H1 (cell line): ENCODE measurements around the gene DCDC1.

Experiments used
- BACH1 ChIP-seq: IDR thresholded peaks from 2 replicates; pipeline ENCODE4 v1.6.1; 2012; ENCODE audit warnings: low read length, improper control_type of control experiment
- CTBP2 ChIP-seq: IDR thresholded peaks from 2 replicates; pipeline ENCODE4 v1.7.0; 2011; ENCODE audit warnings: borderline replicate concordance, mild to moderate bottlenecking, moderate library complexity, mixed read lengths, low read length; ENCODE audit not compliant: insufficient read depth, insufficient read length
- CTCF ChIP-seq, 3 experiments: IDR thresholded peaks; 1 replicate in 2 of 3; 2 replicates in 1 of 3; pipeline versions ENCODE4 v1.5.1 to v1.6.1; 2011; ENCODE audit warnings: low read length in 3 of 3, mild to moderate bottlenecking in 3 of 3, inconsistent platforms in 2 of 3, low read depth in 1 of 3, moderate library complexity in 1 of 3; ENCODE audit not compliant: insufficient read depth in 1 of 3; ENCODE audit errors: control extremely low read depth in 1 of 3
- EZH2 ChIP-seq: fragments of 200-600 bp; sonication (generic); IDR thresholded peaks from 2 replicates; pipeline ENCODE4 v1.7.1; 2012; ENCODE audit warnings: low read depth, mild to moderate bottlenecking, moderate library complexity, low read length, inconsistent platforms; ENCODE audit not compliant: severe bottlenecking
- POLR2A ChIP-seq, 2 experiments: IDR thresholded peaks; 1 replicate in 1 of 2; 2 replicates in 1 of 2; pipeline ENCODE4 v1.6.1; 2011; ENCODE audit warnings: low read depth in 2 of 2, low read length in 2 of 2, mild to moderate bottlenecking in 2 of 2; ENCODE audit errors: control extremely low read depth in 1 of 2
- POLR2AphosphoS5 ChIP-seq: IDR thresholded peaks from 2 replicates; pipeline ENCODE4 v1.6.1; 2011; ENCODE audit warnings: low read depth, low read length
- SAP30 ChIP-seq: fragments of 300-600 bp; sonication (generic); IDR thresholded peaks from 2 replicates; pipeline ENCODE4 v1.7.1; 2012; ENCODE audit warnings: low read length, moderate library complexity, mild to moderate bottlenecking, inconsistent platforms; ENCODE audit not compliant: insufficient read depth, insufficient replicate concordance
- TAF1 ChIP-seq: IDR thresholded peaks from 2 replicates; pipeline ENCODE4 v1.6.1; 2011; ENCODE audit warnings: mild to moderate bottlenecking, low read depth, low read length
- ZNF274 ChIP-seq: IDR thresholded peaks from 2 replicates; pipeline ENCODE4 v1.7.0; 2012; ENCODE audit warnings: low read length, borderline replicate concordance; ENCODE audit errors: extremely low read depth
- TF ChIP-seq, protein P1 (sequence below): IDR thresholded peaks from 2 replicates; pipeline ENCODE4 v1.6.1; 2011; ENCODE audit warnings: low read length, improper control_type of control experiment

DNA sequence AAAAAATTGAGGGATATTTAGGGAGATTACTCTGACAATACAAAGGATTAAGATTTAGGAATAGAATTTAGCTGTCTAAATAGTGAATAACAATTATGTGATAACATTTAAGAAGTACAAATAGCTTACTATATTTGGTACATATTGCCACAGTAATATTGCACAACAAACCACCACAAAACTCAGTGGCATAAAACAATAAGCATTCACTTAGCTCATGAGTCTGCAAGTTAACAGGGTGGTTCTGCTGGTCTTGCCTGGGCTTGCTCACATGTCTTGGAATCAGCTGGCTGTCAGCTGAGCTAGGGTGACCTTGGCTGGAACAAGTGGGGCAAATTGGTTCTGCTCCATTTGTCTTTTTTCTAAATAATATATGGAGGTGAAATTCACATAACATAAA, 115.1 kb downstream of the DCDC1 start:
- no peak for TF ChIP-seq TAF1
- no peak for TF ChIP-seq CTCF (IDR thresholded peaks at IDR 0.05; ENCODE audit: control extremely low read depth in 1 of 3, insufficient read depth in 1 of 3, low read depth in 1 of 3, low read length in 3 of 3)
- TF ChIP-seq SAP30 = no peak
- TF ChIP-seq, protein P1, sequence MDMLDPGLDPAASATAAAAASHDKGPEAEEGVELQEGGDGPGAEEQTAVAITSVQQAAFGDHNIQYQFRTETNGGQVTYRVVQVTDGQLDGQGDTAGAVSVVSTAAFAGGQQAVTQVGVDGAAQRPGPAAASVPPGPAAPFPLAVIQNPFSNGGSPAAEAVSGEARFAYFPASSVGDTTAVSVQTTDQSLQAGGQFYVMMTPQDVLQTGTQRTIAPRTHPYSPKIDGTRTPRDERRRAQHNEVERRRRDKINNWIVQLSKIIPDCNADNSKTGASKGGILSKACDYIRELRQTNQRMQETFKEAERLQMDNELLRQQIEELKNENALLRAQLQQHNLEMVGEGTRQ = no peak
- no peak for TF ChIP-seq EZH2
- no peak for TF ChIP-seq POLR2A (IDR thresholded peaks at IDR 0.05; ENCODE audit: control extremely low read depth in 1 of 2, low read depth in 2 of 2, low read length in 2 of 2)
- TF ChIP-seq POLR2AphosphoS5 = no peak
- no peak for TF ChIP-seq CTBP2
- no peak for TF ChIP-seq BACH1
- no peak for TF ChIP-seq ZNF274
